ENCODE results near the gene IGFBP4. TPM values are rescaled to one million over a fixed set of nuclear protein-coding genes. Genes with fewer than 3 reads are reported as not detected.

Gene IGFBP4
- polyA plus RNA-seq, 1 of the 3 experiments (the other 2 are of a cell fraction) = 128 TPM

DNA sequence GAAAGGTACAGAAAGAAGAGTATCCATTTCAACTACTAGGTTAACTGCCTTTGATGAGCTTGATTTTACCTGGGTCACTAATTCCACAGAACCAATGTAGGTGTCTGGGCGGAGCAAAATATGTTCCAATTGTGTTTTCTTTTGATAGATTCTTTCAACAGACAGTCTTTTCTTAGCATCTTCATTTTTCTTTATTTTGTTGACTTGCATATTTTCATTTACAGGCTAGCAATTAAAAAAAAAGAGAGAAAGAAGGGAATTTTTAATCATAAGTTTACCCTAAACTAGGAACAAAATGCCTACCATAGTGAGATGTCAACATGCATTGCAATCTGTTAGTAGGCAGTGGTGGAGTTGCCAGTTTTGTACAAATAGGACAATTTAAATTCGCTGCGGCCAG, 26.6 kb upstream of the IGFBP4 start:
- Histone ChIP-seq H3K9me2 (no peaks in the 10 kb centered on the region), H3F3A (replicated peaks; ENCODE audit: insufficient read depth) (peaks cover 9% of the 10 kb centered on the region), H2AFZ (ENCODE audit: low read depth) (peak overlapping the region; percentile 78; the same call in 1 of the 2 replicates), H3K36me3 (replicated peaks in 1 of 2; ENCODE audit: control insufficient read depth in 1 of 2, insufficient read depth in 2 of 2, low read length in 1 of 2) (peaks cover 7 to 12% of the 10 kb centered on the region in 2 experiments), H3K4me2 (peak overlapping the region; percentile 93), H3K27ac (ENCODE audit: low read depth in 2 of 2, low read length in 1 of 2) (peak overlapping the region in 1 of 2 experiments; percentile 74; a peak in 1 of 4 replicates), H3K4me3 (ENCODE audit: low read depth in 2 of 2, low read length in 1 of 2) (peak overlapping the region; percentile 64 to 80), H3K4me1 (ENCODE audit: control insufficient read depth in 1 of 2, insufficient read depth in 2 of 2, low read depth in 1 of 2, low read length in 1 of 2) (peaks cover 0 to 10% of the 10 kb centered on the region in 2 experiments; a peak in 2 of 4 replicates), H4K20me1 (ENCODE audit: insufficient read depth) (no peaks in the 10 kb centered on the region), H3K9ac (peak overlapping the region; percentile 84), H3K27me3 (ENCODE audit: insufficient read depth) (no peaks in the 10 kb centered on the region), H3K79me2 (ENCODE audit: insufficient read depth) (peaks cover 60% of the 10 kb centered on the region), H3K9me3 (no peaks in the 10 kb centered on the region)
- POLR2A ChIA-PET = no interaction called here
- WGBS (ENCODE audit: low lambda C conversion rate) = 30% methylated on average over 3 of the region's 3 CpGs
- CTCF ChIA-PET = interaction anchor here (0.6 to 16.1 kb wide), 20 partner anchors 11 to 140 kb away, joined by 3 to 175 read pairs (median 8); no protein-coding TSS in a partner anchor
- no peak for TF ChIP-seq TCF12 (IDR thresholded peaks at IDR 0.05)
- no peak for TF ChIP-seq EZH2phosphoT487 (IDR thresholded peaks at IDR 0.05; ENCODE audit: borderline replicate concordance, low read depth)
- no peak for TF ChIP-seq RFX5 (IDR thresholded peaks at IDR 0.05; ENCODE audit: low read length)
- TF ChIP-seq FOXM1 (IDR thresholded peaks at IDR 0.05; ENCODE audit: low read depth) = no peak
- TF ChIP-seq PBX3 (IDR thresholded peaks at IDR 0.05) = no peak
- TF ChIP-seq CHD2 (IDR thresholded peaks at IDR 0.05; ENCODE audit: low read length, partially characterized antibody) = no peak
- TF ChIP-seq TEAD4 (IDR thresholded peaks at IDR 0.05; ENCODE audit: borderline replicate concordance, insufficient read depth) = no peak
- no peak for TF ChIP-seq SMC3 (IDR thresholded peaks at IDR 0.05; ENCODE audit: low read depth, low read length)
- TF ChIP-seq, protein P1, sequence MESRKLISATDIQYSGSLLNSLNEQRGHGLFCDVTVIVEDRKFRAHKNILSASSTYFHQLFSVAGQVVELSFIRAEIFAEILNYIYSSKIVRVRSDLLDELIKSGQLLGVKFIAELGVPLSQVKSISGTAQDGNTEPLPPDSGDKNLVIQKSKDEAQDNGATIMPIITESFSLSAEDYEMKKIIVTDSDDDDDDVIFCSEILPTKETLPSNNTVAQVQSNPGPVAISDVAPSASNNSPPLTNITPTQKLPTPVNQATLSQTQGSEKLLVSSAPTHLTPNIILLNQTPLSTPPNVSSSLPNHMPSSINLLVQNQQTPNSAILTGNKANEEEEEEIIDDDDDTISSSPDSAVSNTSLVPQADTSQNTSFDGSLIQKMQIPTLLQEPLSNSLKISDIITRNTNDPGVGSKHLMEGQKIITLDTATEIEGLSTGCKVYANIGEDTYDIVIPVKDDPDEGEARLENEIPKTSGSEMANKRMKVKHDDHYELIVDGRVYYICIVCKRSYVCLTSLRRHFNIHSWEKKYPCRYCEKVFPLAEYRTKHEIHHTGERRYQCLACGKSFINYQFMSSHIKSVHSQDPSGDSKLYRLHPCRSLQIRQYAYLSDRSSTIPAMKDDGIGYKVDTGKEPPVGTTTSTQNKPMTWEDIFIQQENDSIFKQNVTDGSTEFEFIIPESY (IDR thresholded peaks at IDR 0.05; ENCODE audit: borderline replicate concordance, low read depth) = no peak
- no peak for DNase-seq

GRCh38 chr17:40417258-40417608, 26.0 kb upstream of the IGFBP4 start:
- no peaks in the 10 kb centered on the region for H4K20me1 ChIP-seq (ENCODE audit: insufficient read depth)
- H3K4me3 ChIP-seq (ENCODE audit: low read depth in 2 of 2, low read length in 1 of 2) = peak overlapping the region; percentile 64 to 80
- no peaks in the 10 kb centered on the region for H3K9me2 ChIP-seq
- DNase-seq = no peak
- POLR2A ChIA-PET = interaction anchor here (0.9 to 1.5 kb wide), 10 partner anchors 14 to 125 kb away, joined by 3 to 5 read pairs (median 3); no protein-coding TSS in a partner anchor
- WGBS (ENCODE audit: low lambda C conversion rate) = 3% methylated on average over 19 of the region's 21 CpGs
- peak overlapping the region; percentile 93 for H3K4me2 ChIP-seq
- H2AFZ ChIP-seq (ENCODE audit: low read depth) = peak overlapping the region; percentile 78
- peaks cover 9% of the 10 kb centered on the region for H3F3A ChIP-seq (replicated peaks; ENCODE audit: insufficient read depth)
- H3K9ac ChIP-seq = peak overlapping the region; percentile 84
- peak overlapping the region; percentile 50 to 74 for H3K27ac ChIP-seq (ENCODE audit: low read depth in 2 of 2, low read length in 1 of 2)
- CTCF ChIA-PET = interaction anchor here (0.5 to 16.1 kb wide), 20 partner anchors 15 to 1702 kb away, joined by 3 to 175 read pairs (median 5); no protein-coding TSS in a partner anchor
- H3K36me3 ChIP-seq (replicated peaks in 1 of 2; ENCODE audit: control insufficient read depth in 1 of 2, insufficient read depth in 2 of 2, low read length in 1 of 2) = peaks cover 6 to 7% of the 10 kb centered on the region in 2 experiments
- peaks cover 54% of the 10 kb centered on the region for H3K79me2 ChIP-seq (ENCODE audit: insufficient read depth)
- H3K4me1 ChIP-seq (ENCODE audit: control insufficient read depth in 1 of 2, insufficient read depth in 2 of 2, low read depth in 1 of 2, low read length in 1 of 2) = peaks cover 0 to 10% of the 10 kb centered on the region in 2 experiments; a peak in 2 of 4 replicates
- H3K27me3 ChIP-seq (ENCODE audit: insufficient read depth) = no peaks in the 10 kb centered on the region
- H3K9me3 ChIP-seq = no peaks in the 10 kb centered on the region
- TF ChIP-seq, protein P2, sequence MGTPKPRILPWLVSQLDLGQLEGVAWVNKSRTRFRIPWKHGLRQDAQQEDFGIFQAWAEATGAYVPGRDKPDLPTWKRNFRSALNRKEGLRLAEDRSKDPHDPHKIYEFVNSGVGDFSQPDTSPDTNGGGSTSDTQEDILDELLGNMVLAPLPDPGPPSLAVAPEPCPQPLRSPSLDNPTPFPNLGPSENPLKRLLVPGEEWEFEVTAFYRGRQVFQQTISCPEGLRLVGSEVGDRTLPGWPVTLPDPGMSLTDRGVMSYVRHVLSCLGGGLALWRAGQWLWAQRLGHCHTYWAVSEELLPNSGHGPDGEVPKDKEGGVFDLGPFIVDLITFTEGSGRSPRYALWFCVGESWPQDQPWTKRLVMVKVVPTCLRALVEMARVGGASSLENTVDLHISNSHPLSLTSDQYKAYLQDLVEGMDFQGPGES (IDR thresholded peaks at IDR 0.05; ENCODE audit: low read depth, low read length) = no peak
- TF ChIP-seq USF1 (IDR thresholded peaks at IDR 0.05; ENCODE audit: borderline replicate concordance, low read depth) (no peak), REST (IDR thresholded peaks at IDR 0.05; ENCODE audit: low read depth, low read length) (no peak), MXI1 (IDR thresholded peaks at IDR 0.05; ENCODE audit: low read depth, low read length) (no peak), PBX3 (IDR thresholded peaks at IDR 0.05) (no peak), RFX5 (IDR thresholded peaks at IDR 0.05; ENCODE audit: low read length) (no peak), RAD21 (IDR thresholded peaks at IDR 0.05; ENCODE audit: low read length) (peak; percentile 33), RCOR1 (IDR thresholded peaks at IDR 0.05; ENCODE audit: low read length) (no peak), POLR2AphosphoS5 (IDR thresholded peaks at IDR 0.05; ENCODE audit: low read depth, low read length) (no peak), SIN3A (IDR thresholded peaks at IDR 0.05; ENCODE audit: borderline replicate concordance, low read depth, low read length) (no peak)
